PC-3 (cell line): ENCODE measurements around the gene ERICH3.

Experiments
- EZH2phosphoT487 ChIP-seq: fragments of 300-600 bp; sonication (generic); IDR thresholded peaks from 2 replicates; pipeline ENCODE4 v1.6.1; 2018; ENCODE audit warnings: mild to moderate bottlenecking, antibody characterized with exemption, low read length, borderline replicate concordance
- TF ChIP-seq, protein P1 (sequence below): fragments of 300-600 bp; sonication (generic); conservative IDR thresholded peaks from 2 replicates; pipeline ENCODE4 v1.5.1; 2017; ENCODE audit warnings: antibody characterized with exemption, low read depth, mild to moderate bottlenecking, low read length

DNA sequence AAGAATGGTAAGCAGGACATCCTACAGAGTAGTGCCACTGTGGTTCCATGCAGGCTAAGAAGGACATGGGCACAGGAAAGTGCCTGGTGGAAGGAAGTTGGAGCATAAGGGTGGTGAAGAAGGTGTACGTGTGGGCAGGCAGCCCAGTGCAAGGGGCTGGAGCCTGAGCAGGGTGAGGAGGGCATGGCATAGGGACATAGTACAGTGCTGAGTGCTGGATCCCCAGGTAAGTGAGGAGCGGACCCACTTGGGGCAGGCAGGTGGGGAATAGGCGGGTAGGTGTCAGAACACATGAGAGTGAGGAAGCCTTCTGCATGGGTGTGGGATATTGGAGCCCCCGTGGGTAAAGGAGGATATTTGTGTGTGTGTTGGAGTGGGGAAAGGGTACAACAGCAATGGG is 145.5 kb downstream of the ERICH3 start:
- TF ChIP-seq, protein P1, sequence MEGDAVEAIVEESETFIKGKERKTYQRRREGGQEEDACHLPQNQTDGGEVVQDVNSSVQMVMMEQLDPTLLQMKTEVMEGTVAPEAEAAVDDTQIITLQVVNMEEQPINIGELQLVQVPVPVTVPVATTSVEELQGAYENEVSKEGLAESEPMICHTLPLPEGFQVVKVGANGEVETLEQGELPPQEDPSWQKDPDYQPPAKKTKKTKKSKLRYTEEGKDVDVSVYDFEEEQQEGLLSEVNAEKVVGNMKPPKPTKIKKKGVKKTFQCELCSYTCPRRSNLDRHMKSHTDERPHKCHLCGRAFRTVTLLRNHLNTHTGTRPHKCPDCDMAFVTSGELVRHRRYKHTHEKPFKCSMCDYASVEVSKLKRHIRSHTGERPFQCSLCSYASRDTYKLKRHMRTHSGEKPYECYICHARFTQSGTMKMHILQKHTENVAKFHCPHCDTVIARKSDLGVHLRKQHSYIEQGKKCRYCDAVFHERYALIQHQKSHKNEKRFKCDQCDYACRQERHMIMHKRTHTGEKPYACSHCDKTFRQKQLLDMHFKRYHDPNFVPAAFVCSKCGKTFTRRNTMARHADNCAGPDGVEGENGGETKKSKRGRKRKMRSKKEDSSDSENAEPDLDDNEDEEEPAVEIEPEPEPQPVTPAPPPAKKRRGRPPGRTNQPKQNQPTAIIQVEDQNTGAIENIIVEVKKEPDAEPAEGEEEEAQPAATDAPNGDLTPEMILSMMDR: no peak
- TF ChIP-seq EZH2phosphoT487: no peak
